NT2/D1 (cell line): ENCODE measurements around the gene B3GALT2.
A peak's percentile ranks its signal among the peaks of the same experiment; 100 is the strongest.

Source experiments
- DNase-seq: peaks from one replicate; pipeline ENCODE4 v3.0.0-alpha.2; 2011; ENCODE audit warnings: low read depth, low spot score
- H3K27me3 ChIP-seq: 2 replicates; pipeline ENCODE4 v1.6.0; 2011; ENCODE audit warnings: mild to moderate bottlenecking; ENCODE audit not compliant: insufficient read length, insufficient read depth
- H3K36me3 ChIP-seq: 2 replicates; pipeline ENCODE4 v1.6.1; 2011; ENCODE audit warnings: mild to moderate bottlenecking, low read length, mixed read lengths; ENCODE audit not compliant: insufficient read depth, insufficient read length
- H3K4me1 ChIP-seq: 2 replicates; pipeline ENCODE4 v1.5.1; 2011; ENCODE audit not compliant: insufficient read depth, insufficient read length
- H3K4me3 ChIP-seq: 2 replicates; pipeline ENCODE4 v1.5.1; 2011; ENCODE audit warnings: low read depth; ENCODE audit not compliant: insufficient read length
- H3K9ac ChIP-seq: 2 replicates; pipeline ENCODE4 v1.6.0; 2011; ENCODE audit warnings: low read depth; ENCODE audit not compliant: insufficient read length
- H3K9me3 ChIP-seq: 2 replicates; pipeline ENCODE4 v1.5.1; 2011; ENCODE audit warnings: mild to moderate bottlenecking, low read length; ENCODE audit not compliant: insufficient read depth
- SUZ12 ChIP-seq: IDR thresholded peaks from 2 replicates; pipeline ENCODE4 v1.6.1; 2011; ENCODE audit not compliant: insufficient read length, insufficient read depth; ENCODE audit errors: extremely low read depth
- YY1 ChIP-seq: IDR thresholded peaks from 2 replicates; pipeline ENCODE4 v1.6.1; 2011; ENCODE audit not compliant: insufficient read length, insufficient read depth
- ZNF274 ChIP-seq: IDR thresholded peaks from 2 replicates; pipeline ENCODE4 v1.6.1; 2011; ENCODE audit warnings: mild to moderate bottlenecking, low read depth, low read length

Gene B3GALT2

DNA sequence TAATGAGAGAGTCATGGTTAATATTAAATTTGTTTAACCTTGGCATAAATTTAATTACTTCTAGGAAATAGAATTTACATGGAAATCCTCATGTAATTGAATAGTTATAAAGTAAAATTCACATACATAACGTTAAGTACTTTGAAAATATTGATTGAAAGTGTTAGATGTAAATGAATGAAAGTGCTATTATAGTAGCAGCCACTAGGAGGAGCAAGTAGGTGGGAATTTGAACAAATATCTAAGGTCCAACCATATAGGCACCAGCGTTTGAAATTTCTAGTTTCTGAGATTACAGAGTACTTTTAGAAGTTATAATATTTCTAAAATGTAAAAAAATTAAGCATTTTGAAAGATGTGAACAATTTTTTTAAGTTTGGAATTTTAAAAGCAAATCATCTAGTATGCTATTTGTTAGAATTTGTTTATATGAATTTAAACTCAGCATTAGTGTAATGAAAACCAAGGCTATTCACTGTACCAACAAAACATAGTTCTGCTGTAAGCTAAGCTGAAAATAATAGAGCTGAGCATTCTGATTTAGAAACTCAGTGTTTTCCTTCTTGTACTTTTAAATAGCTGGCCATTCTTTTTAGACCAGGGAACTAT, 3.3 kb downstream of the B3GALT2 start:
- no peaks in the 10 kb centered on the region for H3K9me3 ChIP-seq
- no peaks in the 10 kb centered on the region for H3K36me3 ChIP-seq
- H3K4me3 ChIP-seq: no peak overlapping the region
- H3K9ac ChIP-seq: no peak overlapping the region
- no peaks in the 10 kb centered on the region for H3K27me3 ChIP-seq
- DNase-seq: peak; percentile 47
- TF ChIP-seq ZNF274 (no peak), YY1 (no peak), SUZ12 (no peak)
- H3K4me1 ChIP-seq: no peaks in the 10 kb centered on the region

DNA sequence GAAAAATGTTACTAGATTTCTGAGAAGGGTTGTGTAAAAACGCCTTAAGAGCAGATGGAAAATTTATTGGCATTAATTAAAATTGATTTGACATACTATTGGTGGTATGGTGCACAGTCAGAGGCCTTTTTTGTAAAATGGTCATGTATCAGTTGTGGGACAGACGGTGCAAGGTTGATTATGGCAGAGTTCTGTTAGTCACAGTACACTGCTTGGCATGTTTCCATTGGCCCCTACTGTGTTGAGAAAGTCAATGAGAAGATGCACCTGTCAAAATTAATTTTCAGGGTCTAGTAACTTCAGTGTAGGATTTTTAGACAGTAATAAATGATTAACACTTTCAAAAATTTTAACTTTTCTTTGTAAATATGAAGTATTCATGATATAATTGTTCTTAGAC, 4.4 kb downstream of the B3GALT2 start:
- DNase-seq: no peak
- H3K27me3 ChIP-seq: no peaks in the 10 kb centered on the region
- no peak overlapping the region for H3K9ac ChIP-seq

DNA sequence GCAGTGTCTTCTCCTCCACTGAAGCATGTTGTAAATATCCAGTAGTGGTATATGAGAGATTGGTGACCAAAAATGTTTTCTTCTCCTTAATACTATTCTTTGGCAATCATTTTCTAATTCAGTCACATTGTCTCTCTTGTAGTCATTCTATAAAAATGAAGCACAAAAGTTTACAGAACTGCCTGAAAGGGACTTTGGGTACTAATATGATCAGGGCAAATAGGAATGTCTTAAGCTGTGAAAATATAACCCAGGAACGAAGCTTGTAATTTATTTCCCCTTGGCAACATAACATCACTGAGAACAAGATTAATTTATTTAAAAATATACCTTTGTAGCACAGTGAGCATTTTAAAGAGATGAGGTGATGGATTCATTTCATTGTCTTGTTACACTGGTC, 4.9 kb downstream of the B3GALT2 start:
- H3K4me3 ChIP-seq: no peak overlapping the region
- DNase-seq: no peak
- no peak overlapping the region for H3K9ac ChIP-seq
- H3K36me3 ChIP-seq: no peaks in the 10 kb centered on the region
- no peaks in the 10 kb centered on the region for H3K4me1 ChIP-seq
- no peaks in the 10 kb centered on the region for H3K27me3 ChIP-seq
- TF ChIP-seq SUZ12: no peak
- no peak for TF ChIP-seq YY1
- TF ChIP-seq ZNF274: no peak
- H3K9me3 ChIP-seq: no peaks in the 10 kb centered on the region

More for the DNA sequence above, 4.4 kb downstream of the B3GALT2 start:
- Histone ChIP-seq H3K9me3 (no peaks in the 10 kb centered on the region), H3K4me3 (no peak overlapping the region), H3K36me3 (no peaks in the 10 kb centered on the region), H3K4me1 (no peaks in the 10 kb centered on the region)
- no peak for TF ChIP-seq ZNF274
- TF ChIP-seq YY1: no peak
- TF ChIP-seq SUZ12: no peak

DNA sequence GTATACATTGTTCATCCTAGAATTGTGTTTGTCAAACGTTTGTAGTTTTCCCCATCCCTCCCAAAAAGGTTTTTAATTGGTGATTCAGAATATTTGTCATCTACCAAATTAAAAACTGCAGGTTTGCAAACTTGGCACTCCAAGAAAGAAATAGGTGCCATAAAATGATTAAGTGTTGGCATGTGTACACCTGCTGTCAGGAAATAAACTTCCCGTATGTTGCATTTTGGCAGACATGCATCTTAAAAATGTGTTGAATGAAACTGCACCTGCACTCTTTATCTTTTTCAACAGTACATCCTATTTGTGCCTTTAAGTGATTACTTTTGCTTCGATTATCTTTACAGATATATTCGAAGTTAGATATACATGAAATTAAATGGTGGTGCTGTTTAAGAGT, 7.3 kb downstream of the B3GALT2 start:
- no peaks in the 10 kb centered on the region for H3K36me3 ChIP-seq
- H3K9me3 ChIP-seq: no peaks in the 10 kb centered on the region
- TF ChIP-seq YY1 (no peak), SUZ12 (no peak), ZNF274 (no peak)
- DNase-seq: no peak
- no peaks in the 10 kb centered on the region for H3K4me1 ChIP-seq
- H3K27me3 ChIP-seq: no peaks in the 10 kb centered on the region
- H3K9ac ChIP-seq: no peak overlapping the region
- H3K4me3 ChIP-seq: no peak overlapping the region

DNA sequence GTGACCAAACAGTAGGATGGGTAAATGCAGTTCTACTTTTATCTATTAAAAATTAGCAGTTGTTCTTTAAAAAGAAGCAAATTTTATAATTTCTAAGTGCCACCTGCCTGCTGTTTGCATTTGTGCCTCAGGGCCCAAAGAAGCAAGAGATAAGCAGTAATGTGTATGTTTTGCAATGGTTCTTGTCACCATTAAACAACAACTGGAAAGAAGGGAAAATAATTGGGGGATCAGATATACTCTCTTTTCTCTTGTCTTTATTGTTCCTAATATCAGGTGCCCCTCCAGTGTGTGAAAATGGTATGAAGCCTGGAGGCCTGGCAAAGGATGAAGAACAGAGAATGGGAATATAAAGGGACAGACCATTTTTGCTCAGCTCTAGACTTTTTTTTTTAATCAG, 9.6 kb downstream of the B3GALT2 start:
- TF ChIP-seq ZNF274 (no peak), YY1 (no peak), SUZ12 (no peak)
- Histone ChIP-seq H3K9me3 (no peaks in the 10 kb centered on the region), H3K36me3 (no peaks in the 10 kb centered on the region), H3K9ac (no peak overlapping the region), H3K27me3 (no peaks in the 10 kb centered on the region), H3K4me1 (no peaks in the 10 kb centered on the region), H3K4me3 (no peak overlapping the region)
- DNase-seq: no peak

DNA sequence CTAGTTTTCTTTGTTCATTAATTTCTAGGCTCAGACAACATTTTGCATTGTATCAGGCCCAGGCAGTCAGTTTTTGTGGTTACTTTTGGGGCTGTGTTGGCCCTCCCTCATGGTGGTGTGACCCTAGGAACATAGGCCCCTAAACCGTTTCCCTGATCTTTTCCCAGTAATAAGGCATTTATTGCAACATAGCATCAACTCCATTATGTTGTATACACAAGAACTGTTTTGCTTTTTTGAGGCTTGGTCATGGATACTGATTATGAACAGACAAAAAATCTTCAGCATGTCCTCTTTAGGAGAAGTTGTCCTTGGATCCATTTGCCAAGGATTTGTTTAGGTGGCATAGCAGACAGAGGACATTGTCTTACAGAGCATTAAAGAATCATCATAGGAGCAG, 10.3 kb downstream of the B3GALT2 start:
- Histone ChIP-seq H3K36me3 (peaks cover 4% of the 10 kb centered on the region), H3K4me1 (no peaks in the 10 kb centered on the region), H3K4me3 (no peak overlapping the region), H3K27me3 (no peaks in the 10 kb centered on the region), H3K9me3 (no peaks in the 10 kb centered on the region), H3K9ac (no peak overlapping the region)
- TF ChIP-seq ZNF274 (no peak), SUZ12 (no peak), YY1 (no peak)
- DNase-seq: no peak

DNA sequence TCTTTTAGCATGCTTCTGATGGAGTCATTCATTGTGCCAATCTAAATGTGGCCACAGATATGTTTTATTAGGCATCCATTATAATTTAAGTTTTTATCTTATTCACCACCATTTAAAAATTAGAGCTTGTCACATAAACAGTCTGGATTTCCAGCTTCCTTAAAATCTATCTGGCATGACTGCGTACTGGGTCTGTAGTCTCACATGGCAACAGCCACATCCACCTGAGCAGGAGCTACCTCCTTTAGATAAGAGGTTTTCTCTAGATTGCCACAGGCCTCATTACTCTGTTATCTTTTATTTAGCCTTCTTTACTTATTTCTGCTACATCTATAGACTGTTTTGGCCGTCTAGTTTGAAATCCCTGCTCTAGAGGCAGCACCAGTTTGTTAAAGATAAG, 29.1 kb downstream of the B3GALT2 start:
- TF ChIP-seq ZNF274 (no peak), SUZ12 (no peak), YY1 (no peak)
- DNase-seq: no peak
- H3K27me3 ChIP-seq: no peaks in the 10 kb centered on the region
- H3K36me3 ChIP-seq: peaks cover 46% of the 10 kb centered on the region
- no peaks in the 10 kb centered on the region for H3K9me3 ChIP-seq
- H3K4me1 ChIP-seq: no peaks in the 10 kb centered on the region
- no peak overlapping the region for H3K9ac ChIP-seq
- H3K4me3 ChIP-seq: no peak overlapping the region
